ENCODE measurements around the gene CCDC38.

DNA sequence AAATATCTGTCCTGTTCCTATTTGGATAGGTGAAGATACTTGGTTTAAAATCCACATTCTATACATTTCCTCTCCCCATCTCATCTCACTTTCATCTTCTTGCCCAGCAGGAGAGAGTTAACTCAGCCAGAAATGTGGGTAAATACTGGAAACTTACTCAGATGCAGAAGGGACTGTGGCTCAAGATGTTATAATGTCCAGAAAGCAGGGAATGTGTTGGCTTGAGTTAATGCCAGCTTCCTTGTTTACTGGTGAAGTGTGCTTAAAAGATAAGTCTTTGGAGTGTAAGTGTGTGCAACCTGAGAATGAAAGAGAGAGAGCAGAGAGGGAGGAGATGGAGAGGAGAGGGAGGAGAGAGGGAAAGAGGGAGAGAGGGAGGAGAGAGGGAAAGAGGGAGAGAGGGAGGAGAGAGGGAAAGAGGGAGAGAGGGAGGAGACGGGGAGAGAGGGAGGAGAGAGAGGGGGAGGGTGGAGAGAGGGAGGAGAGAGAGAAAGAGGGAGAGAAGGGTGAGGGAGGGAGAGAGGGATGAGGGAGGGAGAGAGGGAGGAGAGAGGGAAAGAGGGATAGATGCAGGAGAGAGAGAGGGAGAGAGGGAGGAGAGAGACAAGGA, 105.7 kb downstream of the CCDC38 start:
- TF ChIP-seq, protein P1, sequence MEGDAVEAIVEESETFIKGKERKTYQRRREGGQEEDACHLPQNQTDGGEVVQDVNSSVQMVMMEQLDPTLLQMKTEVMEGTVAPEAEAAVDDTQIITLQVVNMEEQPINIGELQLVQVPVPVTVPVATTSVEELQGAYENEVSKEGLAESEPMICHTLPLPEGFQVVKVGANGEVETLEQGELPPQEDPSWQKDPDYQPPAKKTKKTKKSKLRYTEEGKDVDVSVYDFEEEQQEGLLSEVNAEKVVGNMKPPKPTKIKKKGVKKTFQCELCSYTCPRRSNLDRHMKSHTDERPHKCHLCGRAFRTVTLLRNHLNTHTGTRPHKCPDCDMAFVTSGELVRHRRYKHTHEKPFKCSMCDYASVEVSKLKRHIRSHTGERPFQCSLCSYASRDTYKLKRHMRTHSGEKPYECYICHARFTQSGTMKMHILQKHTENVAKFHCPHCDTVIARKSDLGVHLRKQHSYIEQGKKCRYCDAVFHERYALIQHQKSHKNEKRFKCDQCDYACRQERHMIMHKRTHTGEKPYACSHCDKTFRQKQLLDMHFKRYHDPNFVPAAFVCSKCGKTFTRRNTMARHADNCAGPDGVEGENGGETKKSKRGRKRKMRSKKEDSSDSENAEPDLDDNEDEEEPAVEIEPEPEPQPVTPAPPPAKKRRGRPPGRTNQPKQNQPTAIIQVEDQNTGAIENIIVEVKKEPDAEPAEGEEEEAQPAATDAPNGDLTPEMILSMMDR (IDR thresholded peaks at IDR 0.05): no peak
- TF ChIP-seq EZH2 (IDR thresholded peaks at IDR 0.05): no peak
